Ishikawa (cell line): Measurements from ENCODE around the gene C21orf58.

Experiments
- CREB1 ChIP-seq: IDR thresholded peaks from 2 replicates; pipeline ENCODE4 v1.6.1; 2012; ENCODE audit warnings: low read depth
- EP300 ChIP-seq: IDR thresholded peaks from 2 replicates; pipeline ENCODE4 v1.6.1; 2012; ENCODE audit warnings: borderline replicate concordance
- MAX ChIP-seq: IDR thresholded peaks from 2 replicates; pipeline ENCODE4 v1.6.1; 2012
- NFIC ChIP-seq: IDR thresholded peaks from 2 replicates; pipeline ENCODE4 v1.6.1; 2012
- REST ChIP-seq: IDR thresholded peaks from 2 replicates; pipeline ENCODE4 v1.6.1; 2012; ENCODE audit warnings: low read depth, mild to moderate bottlenecking
- TAF1 ChIP-seq: IDR thresholded peaks from 2 replicates; pipeline ENCODE4 v1.6.1; 2012; ENCODE audit warnings: low read depth, mild to moderate bottlenecking
- TCF12 ChIP-seq: IDR thresholded peaks from 2 replicates; pipeline ENCODE4 v1.6.1; 2012; ENCODE audit warnings: low read depth
- TEAD4 ChIP-seq: IDR thresholded peaks from 2 replicates; pipeline ENCODE4 v1.6.1; 2012
- USF1 ChIP-seq: IDR thresholded peaks from 2 replicates; pipeline ENCODE4 v1.6.1; 2012
- YY1 ChIP-seq: IDR thresholded peaks from 2 replicates; pipeline ENCODE4 v1.6.1; 2012; ENCODE audit warnings: low read depth
- ZBTB7A ChIP-seq: IDR thresholded peaks from 2 replicates; pipeline ENCODE4 v1.6.1; 2012; ENCODE audit warnings: low read depth

GRCh38 chr21:46350571-46350970, 26.9 kb upstream of the C21orf58 start:
- TF ChIP-seq EP300 = no peak
- TF ChIP-seq TAF1 = no peak
- no peak for TF ChIP-seq YY1
- TF ChIP-seq MAX = no peak
- TF ChIP-seq REST = no peak
- no peak for TF ChIP-seq TEAD4
- TF ChIP-seq ZBTB7A = no peak
- no peak for TF ChIP-seq NFIC
- TF ChIP-seq CREB1 = no peak
- TF ChIP-seq USF1 = no peak
- TF ChIP-seq TCF12 = no peak
